Stimulated activated CD4-positive, alpha-beta T cell treated with anti-CD3 and anti-CD28 coated beads, Interleukin-12 subunit alpha, Interleukin-12 subunit beta, amount 100 ng/mL, for 24 hours (primary cell): ENCODE results near the gene ATP4A.

Experiments used
- DNase-seq, 2 experiments: peaks; one replicate each; pipeline ENCODE4 v3.0.0-alpha.2; 2020; ENCODE audit warnings: low read depth in 2 of 2

ATP4A gene

DNA sequence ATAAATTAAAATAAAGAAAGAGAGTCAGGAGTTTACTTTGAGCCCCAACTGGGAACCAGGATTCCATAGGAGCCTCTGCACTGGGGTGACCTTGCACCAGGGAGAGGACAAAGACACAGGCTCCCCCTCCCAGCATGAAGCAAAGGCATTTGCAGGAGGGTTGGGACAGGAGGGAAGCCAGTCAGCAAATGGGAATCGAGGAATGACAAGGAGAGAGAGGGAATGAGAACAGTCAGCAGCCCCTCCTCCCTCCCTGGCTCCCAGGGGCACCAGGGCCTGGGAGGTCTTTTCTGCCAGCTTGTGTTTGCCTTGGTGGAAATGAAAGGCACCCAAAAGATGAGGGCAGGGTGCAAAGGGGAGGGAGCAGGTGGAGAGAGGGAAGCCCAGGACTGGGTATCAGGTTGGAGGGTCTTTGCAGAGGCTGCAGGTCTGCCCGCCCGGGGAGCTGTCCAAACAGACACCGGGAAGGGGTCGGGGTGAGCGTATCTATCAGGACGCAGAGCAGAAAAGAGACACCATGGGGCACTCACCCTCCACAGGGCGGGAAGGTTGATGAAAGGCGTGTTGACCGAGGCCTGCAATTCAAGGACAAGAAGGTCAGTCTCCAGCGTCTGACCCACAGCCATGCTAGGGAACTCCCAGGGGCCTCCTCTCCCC, 39.1 kb downstream of the ATP4A start:
- DNase-seq, result no peak

DNA sequence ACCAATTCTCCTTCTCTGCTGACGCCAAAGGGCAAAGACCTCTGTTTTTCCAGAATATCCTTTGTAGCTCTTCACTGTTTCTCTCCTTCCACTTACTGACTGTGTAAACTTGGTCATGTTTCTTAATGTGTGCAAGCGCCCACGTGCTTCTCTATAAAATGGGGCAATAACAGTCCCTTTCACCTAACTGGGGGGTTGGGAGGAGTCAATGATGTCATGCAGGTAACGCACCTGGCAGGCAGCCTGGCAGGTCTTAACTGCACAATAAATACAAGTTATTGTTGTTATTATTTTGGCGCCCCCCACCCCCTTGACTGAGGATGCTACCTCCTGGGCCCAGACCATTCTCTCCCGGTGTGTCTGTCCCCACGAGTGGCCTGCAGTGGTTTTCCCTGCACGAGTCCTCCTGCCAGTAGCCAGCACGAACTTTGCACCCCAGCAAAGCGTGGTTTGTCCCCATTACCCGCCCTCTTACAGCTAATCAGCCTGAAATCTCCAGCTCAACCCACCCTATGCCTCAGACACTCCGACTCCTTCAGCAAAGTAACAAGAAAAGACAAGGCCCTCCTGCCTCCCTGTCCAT, 40.6 kb downstream of the ATP4A start:
- no peak for DNase-seq

DNA sequence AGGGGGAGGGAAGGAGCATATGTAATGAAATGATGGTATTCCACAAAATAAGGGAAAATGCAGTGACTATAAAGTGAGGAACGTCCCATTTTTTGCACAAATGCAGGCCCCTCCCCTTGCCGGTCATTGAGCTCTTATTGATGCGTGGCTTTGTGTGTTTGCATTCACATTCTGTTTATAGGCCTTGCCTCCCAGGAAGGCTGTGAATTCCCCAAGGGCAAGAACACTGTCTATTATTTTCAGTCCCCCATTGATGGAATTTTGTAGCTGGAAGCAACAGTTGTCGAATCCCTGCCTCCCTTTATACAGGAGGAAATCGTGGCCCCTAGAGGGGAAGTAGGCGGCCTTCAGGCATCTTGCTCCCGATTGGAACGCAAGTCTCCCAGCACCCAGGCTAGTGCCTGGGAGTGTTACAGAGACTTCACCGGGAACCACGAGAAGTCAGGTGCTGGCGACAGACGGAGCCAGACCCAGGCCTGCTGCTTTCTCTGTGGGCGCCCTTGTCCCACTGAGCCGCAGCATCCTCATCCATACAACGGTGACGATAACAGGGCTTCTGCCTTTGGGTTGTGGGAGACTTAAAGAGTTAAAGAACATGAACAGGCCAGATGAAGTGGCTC, 42.2 kb downstream of the ATP4A start:
- DNase-seq, result no peak

DNA sequence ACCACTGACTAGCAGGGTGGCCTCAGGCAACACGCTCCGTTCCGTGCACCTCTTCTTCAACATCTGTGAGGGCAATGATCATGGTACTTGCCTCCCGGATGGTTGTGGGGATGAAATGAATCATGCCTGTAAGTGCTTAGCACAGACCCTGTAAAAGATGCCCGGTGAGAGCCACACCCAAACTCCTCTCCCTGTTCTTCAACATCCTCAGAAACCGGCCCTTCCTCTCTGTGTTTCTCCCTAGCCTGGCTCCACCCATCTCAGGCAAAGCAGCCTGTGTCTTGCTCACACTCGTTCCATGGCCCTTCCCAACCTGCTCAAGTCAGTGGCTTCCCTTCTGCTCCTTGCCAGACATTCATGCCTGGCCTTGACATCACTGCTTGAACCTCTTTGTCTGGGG, 44.2 kb downstream of the ATP4A start:
- no peak for DNase-seq

DNA sequence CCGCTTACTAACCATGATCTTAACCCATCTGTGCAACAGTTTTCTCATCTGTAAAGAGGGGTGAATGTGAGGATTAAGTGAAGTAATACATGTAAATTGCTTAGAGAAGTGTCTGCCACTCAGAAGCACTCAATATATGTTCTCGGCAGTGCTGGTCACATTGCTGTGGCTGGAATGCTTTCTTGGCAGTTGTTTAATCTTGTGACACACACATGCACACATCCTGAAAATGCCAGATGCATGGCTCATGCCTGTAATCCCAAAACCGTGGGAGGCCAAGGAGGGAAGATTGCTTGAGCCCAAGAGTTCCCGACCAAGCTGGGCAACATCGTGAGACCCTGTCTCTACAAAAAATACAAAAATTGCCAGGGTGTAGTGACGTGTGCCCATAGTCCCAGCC, 45.1 kb downstream of the ATP4A start:
- no peak for DNase-seq

DNA sequence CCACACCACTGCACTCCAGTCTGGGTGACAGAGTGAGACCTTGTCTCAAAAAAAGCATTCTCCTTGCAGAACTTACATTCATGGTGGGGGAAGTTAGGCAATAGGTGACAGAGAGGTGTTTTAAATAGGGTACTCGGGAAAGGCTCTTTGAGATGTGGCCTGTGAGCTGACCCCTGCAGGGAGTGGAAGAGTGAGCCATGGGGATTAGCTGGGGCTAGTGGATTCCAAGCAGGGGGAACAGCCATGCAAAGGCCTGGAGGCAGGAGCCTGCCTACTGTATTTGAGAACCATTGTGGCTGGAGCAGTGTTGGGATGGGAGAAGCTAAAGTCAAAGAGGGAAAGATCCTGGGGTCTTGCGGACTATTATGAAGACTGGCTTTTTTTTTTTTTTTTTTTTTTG, 46.1 kb downstream of the ATP4A start:
- DNase-seq, result no peak

DNA sequence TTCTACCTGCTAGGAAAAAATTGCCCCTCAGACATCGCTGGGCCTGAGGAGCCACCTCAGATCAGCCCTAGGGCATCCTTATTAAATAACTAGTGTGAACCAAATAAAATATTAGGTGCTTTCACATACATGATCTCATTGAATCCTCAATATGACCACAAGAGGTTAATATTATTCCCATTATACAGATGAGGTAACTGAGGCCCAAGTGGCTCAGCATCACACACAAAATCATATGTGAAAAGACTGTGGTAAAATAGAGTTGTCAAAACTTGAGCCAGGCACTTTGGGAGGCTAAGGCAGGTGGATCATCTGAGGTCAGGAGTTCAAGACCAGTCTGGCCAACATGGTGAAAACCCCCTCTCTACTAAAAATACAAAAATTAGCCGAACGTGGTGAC, 47.1 kb downstream of the ATP4A start:
- DNase-seq, result no peak

DNA sequence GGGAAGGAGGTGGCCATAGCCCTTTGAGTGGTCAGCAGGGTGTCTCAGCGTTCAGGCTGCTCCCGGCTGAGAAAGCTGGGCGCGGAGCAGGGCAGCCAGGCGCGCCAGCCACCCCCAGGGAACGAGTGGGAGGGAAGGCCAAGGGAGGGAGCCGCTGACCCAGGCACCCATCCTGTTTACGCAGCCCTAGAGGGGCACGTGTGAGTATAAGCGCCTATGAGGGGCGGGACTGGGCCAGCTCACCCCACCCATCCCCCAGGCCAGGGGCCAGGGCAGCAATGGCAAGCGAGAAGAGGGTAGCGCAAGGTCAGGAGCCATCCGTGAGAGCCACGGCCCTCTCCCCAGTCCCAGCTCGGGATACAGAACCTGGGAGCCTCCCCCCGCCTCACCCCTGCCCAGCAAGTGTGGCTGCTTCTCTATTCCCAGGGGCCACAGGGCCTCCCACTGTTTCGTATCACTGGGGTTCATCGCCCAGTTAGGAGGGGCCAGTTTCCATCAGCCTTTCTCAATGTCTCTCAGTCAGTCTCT, 49.1 kb downstream of the ATP4A start:
- DNase-seq, result no peak

DNA sequence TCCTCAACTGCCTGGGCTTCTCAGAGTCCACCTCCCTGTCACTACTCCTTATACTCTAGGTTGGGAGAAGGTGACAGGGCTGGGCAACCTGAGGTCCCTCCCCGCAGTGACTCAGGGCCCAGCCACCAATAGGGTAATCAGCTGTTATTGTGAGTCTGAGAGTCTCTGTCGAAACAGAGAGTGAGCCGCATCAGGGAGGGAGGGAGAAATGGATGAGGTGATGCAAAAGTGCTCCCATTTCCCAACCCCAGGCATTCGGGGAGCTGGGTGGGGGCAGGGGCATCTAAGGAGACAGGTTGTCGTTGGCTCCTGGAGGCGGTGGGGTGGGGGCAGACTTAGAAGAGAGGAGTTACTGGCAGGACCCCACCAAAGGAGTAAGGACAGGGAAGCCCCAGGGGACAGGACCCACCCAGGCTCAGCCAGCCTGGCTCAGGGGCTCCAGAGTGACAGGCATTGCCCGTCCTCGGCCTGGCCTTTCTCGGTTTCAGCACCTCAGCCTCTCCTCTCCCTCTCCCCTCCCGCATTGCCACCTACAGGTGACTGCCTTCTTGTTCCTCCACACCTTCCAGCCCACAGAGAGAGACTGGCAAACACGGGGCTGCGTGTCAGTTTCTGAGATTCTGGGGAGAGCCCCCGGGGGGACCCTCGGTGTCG, 49.7 kb downstream of the ATP4A start, which contains the start of gene DMKN:
Gene DMKN (minus strand): TSS at position 22 of the 654 bp plus-strand sequence. CDS start 174 bp downstream, outside the sequence.
- DNase-seq, result no peak

DNA sequence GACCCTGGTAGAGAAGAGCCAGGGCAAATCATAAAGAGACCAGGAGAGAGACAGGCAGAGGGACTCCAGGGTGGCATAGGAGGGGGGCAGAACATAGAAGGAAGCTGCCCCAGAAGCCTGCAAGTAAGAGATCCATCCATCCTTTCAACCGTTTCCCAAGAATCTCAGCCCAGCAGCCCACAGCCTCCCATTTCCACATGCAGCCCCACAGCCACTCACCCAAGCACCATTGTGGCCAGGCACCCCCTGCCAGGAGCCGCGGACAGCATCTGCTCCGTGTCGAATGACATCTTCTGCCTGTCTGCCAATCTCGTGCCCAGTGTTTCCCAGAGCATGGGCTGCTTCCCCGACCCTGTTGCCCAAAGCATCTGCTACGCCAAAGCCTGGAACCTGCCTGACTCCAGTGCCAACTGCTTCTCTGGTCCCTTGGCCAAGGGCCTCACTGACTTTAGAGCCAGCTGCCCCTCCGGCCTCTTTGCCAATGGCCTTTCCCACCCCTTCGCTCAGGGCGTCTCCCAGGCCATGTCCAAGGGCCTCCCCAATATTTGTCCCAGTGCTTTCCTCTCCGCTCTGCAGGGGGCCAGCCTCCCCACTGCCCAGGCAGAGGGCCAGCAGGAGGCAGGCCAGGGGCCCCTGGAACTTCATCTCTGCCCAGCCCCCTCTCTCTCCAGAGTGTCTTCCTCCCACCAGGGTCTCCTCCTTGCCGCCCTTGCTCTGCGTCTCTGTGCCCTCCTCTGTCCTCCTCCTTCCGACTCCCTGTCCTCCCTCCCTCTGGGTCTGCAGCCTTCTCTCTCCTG, 50.4 kb downstream of the ATP4A start:
- no peak for DNase-seq

DNA sequence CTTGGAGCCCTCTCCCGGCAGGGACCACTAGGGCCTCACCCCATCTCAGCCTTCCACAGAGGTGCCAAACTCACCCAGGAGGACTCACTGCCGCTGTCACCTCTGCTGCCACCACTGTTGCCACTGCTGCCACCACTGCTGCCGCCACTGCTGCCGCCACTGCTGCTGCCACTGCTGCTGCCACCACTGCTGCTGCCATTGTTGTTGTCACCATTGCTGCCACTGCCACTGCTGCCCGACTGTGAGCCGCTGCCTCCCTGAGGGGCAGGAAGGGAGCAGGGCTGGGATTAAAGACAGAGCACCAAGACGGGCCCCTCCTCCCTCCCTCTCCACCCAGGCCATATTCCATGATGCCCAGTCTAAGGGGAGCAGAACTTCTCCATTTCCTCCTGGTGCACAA, 52.1 kb downstream of the ATP4A start:
- no peak for DNase-seq

DNA sequence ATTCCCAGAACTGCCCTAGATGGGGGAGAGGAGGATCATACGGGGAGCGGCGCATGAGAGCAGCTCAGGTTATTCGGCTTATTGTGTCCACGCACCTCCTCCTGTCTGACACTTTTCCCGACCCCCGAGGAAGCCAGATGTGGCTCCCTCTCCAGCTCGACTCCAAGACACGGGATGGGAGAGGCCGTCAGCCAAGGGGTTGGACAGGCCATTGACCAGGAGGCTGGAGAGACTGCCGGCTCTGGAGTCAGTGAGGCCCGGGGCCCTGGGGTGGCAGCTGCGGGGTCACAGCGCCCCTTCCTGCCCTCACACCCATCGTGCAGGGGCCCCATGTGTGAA, 52.9 kb downstream of the ATP4A start:
- no peak for DNase-seq

DNA sequence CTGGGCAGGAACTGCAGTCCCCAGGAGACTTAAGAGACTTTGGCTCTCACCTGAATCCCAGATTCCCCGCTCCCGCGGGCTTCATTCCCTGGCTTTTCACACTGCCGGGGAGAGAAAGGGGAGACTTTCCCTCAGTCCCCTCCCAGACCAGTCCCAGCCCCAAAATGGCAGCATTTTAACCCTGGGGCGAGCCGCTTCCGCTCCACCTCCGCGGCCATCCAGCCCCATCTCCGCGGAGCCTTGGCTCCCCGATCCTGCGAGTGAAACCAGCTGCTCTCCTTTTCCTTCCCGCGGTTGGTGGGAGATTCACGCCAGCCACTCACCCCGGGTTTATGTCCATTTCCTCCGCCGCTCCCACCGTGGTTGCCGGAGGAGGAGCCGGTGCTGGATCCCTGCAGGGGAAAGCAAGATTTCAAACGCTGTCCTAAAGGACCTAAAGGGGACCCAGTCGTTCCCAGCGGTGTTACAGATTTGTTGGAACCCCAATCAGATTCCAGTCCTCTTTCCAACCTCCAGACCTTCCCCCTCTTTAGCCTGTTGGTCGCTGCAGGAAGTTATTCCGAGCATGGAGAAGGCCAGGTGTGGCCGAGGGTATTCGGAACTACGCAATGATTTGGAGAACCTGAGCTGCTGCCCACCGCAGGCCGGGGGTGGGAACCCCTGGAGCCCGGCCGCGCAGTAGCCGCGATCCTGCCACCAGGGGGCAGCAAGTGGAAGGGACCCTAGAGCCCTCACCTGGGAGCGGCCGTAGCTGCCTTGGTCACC, 53.4 kb downstream of the ATP4A start:
- peak; percentile 36 to 74 for DNase-seq

DNA sequence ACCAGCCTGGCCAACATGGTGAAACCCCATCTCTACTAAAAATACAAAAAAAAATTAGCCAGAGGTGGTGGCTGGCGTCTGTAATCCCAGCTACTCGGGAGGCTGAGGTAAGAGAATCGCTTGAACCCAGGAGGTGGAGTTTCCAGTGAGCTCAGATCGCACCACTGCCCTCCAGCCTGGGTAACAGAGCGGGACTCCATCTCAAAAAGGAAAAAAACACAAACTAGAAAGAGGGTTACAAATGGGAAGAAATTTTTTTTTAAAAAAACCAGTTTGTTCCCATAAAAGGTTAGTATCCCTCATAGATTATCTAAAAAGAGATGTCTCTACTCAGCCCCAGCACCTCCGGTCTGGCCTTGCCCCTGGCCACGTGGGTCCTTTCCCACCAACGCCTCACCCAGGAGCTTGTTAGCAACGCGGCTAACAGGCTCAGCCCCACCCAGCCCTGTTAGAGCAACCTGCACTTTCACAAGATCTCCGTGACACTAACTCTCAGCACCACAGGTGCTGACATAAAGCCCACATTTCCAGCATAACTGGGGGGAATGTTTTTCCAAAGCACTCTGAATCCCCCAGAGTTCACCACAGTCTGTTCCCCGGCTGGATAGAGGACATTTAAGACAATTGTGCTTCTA, 54.3 kb downstream of the ATP4A start:
- DNase-seq, result no peak

DNA sequence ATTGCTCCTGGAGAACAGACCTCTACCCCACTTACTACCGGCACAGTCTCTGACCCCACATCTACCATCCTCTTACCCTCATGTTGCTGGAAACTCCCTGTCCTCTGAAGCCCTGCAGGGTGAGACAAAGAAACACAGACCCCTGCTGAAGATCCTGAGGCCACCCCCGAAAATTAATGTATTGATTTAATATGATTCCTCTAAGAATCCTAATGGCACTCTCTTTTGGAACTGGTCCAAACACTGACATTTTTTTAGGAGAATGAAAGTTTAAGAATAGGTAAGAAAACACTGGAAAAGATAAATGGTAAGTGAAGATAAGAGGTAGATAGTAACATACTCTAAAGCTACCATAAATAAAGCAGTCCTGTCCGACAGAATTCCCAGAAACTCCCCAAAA, 55.3 kb downstream of the ATP4A start:
- DNase-seq, result no peak

DNA sequence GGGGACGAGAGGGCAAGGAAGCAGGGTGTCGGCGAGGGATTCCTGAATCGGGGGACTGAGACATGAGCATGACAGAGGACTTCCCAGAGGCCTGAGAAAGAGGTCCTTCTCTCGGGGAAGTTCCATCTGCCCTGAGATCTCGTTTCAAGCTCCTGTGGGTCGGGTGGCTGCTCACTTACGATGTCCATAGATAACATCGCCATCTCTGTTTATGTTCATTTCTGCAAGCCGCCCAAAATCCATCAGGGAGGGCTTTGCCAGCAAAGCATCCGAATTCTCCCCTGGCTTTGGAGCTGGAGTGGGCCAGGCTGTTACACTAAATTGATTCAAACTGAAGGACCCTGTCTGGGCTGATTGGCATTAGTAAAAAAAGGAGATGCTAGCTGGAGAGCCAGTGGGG, 55.9 kb downstream of the ATP4A start:
- no peak for DNase-seq

DNA sequence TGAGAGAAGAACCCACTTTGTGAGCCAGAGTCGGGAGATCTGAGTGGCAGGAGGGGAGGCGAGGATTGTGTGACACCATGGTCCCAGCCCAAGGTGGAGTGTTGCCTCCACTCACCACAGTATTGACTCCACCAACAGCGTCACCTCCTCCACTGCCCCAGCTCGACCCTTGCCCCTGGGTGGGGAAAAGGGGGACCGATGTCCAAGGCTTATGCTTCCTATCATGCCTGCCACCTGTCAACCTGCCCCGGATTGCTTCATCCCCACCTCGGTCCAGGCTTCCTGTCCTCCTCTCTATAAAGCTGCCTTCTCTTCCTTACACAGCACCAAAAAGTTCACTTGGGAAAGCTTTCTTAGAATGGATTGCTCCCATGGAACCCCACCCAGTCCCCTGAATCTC, 57.4 kb downstream of the ATP4A start:
- DNase-seq, result no peak

DNA sequence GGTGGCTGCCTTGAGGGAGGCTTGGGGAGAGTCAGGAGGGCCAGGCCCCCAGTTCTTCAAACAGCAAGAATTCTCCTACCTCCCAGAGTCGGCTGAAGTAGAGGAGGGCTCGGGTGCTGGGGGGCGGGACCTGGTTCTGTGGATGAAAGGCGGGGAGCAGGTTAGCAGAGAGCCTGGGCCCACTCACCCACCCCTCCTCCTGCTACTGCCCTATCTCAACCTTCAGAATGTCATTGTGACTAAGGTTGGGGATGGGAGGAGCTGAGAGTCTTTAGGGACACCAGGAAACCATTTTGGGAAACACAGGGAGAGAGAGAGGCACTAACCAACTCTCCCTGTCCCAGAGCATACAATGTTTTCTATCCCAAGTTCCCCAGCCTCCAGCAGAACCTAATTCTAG, 60.7 kb downstream of the ATP4A start:
- no peak for DNase-seq

DNA sequence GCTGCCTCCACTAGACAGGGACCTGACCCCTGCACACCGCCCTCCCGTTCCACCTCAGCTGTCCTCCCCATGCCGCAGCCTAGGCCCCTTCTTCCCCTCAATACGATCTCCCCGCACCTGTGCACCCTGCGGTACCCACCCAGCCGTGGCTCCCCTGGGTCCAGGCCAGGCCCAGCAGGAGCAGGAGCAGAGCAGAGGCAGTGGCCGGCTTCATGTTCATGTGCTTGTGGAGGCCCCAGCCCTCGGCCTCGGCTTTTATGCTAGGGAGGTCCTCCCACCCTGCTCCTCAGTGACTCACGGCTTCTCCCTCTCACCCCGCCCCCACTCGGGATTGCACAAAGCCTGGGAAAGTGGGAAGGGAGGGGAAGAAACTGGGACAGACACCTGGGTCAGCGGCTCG, 61.8 kb downstream of the ATP4A start:
- DNase-seq, result no peak

DNA sequence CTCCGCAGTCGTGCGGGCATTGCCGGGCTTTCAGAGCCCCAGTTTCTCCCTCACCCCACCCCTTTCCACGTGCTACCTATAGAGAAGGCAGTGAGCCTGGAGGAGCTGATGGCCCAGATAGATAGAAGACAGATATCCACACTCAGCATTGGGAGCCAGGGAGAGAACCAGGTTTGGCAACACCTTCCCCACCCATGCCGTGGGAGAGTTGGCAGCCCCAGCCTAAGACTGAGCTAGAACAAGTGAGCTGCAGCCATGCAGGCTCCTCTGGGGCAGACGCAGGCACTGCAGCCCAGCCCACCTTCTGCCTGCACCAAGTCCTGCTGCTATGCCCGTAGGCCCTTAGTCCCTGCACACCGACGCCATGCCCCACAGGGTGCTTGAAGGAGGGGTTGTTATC, 62.8 kb downstream of the ATP4A start:
- no peak for DNase-seq
